ENCODE data around the gene CNDP1. TPM values are rescaled to one million over a fixed set of nuclear protein-coding genes. Genes with fewer than 3 reads are reported as not detected.
"Not testable (repeated sequence)": the region's sequence is repeated elsewhere in the genome, so short reads cannot be mapped to it uniquely, and the experiment has no call there.

Gene CNDP1
- total RNA-seq, 1 donor: not detected

- TF ChIP-seq CTCF (IDR thresholded peaks at IDR 0.05; ENCODE audit: insufficient read depth, low read length): no peak
- DNase-seq (ENCODE audit: low read depth): no peak
- H3K4me3 ChIP-seq (ENCODE audit: low read depth, low read length): no peak overlapping the region
Measured at GRCh38 chr18:74520096-74520833, 14.0 kb upstream of the CNDP1 start.

GRCh38 chr18:74521068-74521725, 13.1 kb upstream of the CNDP1 start:
- no peak for DNase-seq (ENCODE audit: low read depth)
- no peak for TF ChIP-seq CTCF (IDR thresholded peaks at IDR 0.05; ENCODE audit: insufficient read depth, low read length)
- no peak overlapping the region for H3K4me3 ChIP-seq (ENCODE audit: low read depth, low read length)

GRCh38 chr18:74522635-74523548, 11.4 kb upstream of the CNDP1 start:
- no peak for TF ChIP-seq CTCF (IDR thresholded peaks at IDR 0.05; ENCODE audit: insufficient read depth, low read length)
- no peak overlapping the region for H3K4me3 ChIP-seq (ENCODE audit: low read depth, low read length)
- no peak for DNase-seq (ENCODE audit: low read depth)

GRCh38 chr18:74524097-74524496, 10.2 kb upstream of the CNDP1 start:
- no peak for TF ChIP-seq CTCF (IDR thresholded peaks at IDR 0.05; ENCODE audit: insufficient read depth, low read length)
- no peak overlapping the region for H3K4me3 ChIP-seq (ENCODE audit: low read depth, low read length)
- no peak for DNase-seq (ENCODE audit: low read depth)

- not testable (repeated sequence) for DNase-seq (ENCODE audit: low read depth); H3K4me3 ChIP-seq (ENCODE audit: low read depth, low read length)
Measured at GRCh38 chr18:74524915-74525314, 9.4 kb upstream of the CNDP1 start.

GRCh38 chr18:74525741-74526140, 8.6 kb upstream of the CNDP1 start:
- no peak for DNase-seq (ENCODE audit: low read depth)
- no peak for TF ChIP-seq CTCF (IDR thresholded peaks at IDR 0.05; ENCODE audit: insufficient read depth, low read length)
- no peak overlapping the region for H3K4me3 ChIP-seq (ENCODE audit: low read depth, low read length)

GRCh38 chr18:74526488-74526887, 7.8 kb upstream of the CNDP1 start:
- DNase-seq (ENCODE audit: low read depth): no peak
- no peak overlapping the region for H3K4me3 ChIP-seq (ENCODE audit: low read depth, low read length)
- TF ChIP-seq CTCF (IDR thresholded peaks at IDR 0.05; ENCODE audit: insufficient read depth, low read length): no peak

Data from fibroblast of the aortic adventitia (primary cell).